PC-3 (cell line): Measurements from ENCODE around the gene EMILIN1.

Experiments
- EZH2phosphoT487 ChIP-seq: fragments of 300-600 bp; sonication (generic); IDR thresholded peaks from 2 replicates; pipeline ENCODE4 v1.6.1; 2018; ENCODE audit warnings: mild to moderate bottlenecking, antibody characterized with exemption, low read length, borderline replicate concordance
- TF ChIP-seq, protein P1 (sequence below): fragments of 300-600 bp; sonication (generic); conservative IDR thresholded peaks from 2 replicates; pipeline ENCODE4 v1.5.1; 2017; ENCODE audit warnings: antibody characterized with exemption, low read depth, mild to moderate bottlenecking, low read length

DNA sequence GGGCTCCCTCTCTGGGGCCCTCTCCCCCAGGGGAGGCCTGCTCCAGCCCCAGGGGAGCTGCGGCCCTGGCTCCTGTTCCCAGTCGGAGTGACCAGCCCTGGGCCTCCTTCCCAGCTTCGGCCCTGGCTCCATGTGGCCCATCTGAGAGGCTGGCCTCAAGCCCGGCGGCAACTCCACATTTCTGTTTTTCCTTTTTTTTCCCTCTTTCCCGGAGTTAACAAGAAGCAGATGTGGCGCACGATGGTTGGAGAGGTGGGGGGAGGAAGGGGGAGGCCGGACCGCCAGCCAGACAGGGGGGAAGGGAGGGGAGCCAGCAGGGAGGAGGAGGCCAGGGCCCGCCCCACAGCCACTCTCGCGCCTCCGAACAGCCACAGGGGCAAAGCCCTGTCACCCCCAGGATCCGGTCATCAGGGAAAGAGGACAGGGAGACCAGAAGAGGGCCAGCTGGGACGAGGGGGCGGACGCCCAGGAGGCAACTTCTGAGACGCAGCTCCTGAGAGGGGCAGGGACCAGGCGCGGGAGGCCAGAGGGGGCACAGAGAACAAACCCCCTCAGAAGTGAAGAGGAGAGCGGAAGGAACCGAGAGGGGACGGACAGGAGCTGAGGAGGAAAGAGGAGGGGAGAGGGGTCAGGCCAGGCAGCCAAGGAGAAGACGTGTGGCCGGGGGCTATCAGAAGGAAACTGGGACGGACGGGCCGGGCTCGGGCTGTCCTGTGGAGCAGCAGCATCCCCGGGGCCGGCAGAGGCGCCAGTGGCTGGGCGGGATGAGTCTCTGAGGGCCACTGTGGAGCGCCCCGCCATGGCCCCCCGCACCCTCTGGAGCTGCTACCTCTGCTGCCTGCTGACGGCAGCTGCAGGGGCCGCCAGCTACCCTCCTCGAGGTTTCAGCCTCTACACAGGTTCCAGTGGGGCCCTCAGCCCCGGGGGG, at the start of gene EMILIN1:
- TF ChIP-seq, protein P1, sequence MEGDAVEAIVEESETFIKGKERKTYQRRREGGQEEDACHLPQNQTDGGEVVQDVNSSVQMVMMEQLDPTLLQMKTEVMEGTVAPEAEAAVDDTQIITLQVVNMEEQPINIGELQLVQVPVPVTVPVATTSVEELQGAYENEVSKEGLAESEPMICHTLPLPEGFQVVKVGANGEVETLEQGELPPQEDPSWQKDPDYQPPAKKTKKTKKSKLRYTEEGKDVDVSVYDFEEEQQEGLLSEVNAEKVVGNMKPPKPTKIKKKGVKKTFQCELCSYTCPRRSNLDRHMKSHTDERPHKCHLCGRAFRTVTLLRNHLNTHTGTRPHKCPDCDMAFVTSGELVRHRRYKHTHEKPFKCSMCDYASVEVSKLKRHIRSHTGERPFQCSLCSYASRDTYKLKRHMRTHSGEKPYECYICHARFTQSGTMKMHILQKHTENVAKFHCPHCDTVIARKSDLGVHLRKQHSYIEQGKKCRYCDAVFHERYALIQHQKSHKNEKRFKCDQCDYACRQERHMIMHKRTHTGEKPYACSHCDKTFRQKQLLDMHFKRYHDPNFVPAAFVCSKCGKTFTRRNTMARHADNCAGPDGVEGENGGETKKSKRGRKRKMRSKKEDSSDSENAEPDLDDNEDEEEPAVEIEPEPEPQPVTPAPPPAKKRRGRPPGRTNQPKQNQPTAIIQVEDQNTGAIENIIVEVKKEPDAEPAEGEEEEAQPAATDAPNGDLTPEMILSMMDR = no peak
- no peak for TF ChIP-seq EZH2phosphoT487
